ENCODE results near the gene COPE.
"Not testable (repeated sequence)": the region's sequence is repeated elsewhere in the genome, so short reads cannot be mapped to it uniquely, and the experiment has no call there.

Gene COPE

DNA sequence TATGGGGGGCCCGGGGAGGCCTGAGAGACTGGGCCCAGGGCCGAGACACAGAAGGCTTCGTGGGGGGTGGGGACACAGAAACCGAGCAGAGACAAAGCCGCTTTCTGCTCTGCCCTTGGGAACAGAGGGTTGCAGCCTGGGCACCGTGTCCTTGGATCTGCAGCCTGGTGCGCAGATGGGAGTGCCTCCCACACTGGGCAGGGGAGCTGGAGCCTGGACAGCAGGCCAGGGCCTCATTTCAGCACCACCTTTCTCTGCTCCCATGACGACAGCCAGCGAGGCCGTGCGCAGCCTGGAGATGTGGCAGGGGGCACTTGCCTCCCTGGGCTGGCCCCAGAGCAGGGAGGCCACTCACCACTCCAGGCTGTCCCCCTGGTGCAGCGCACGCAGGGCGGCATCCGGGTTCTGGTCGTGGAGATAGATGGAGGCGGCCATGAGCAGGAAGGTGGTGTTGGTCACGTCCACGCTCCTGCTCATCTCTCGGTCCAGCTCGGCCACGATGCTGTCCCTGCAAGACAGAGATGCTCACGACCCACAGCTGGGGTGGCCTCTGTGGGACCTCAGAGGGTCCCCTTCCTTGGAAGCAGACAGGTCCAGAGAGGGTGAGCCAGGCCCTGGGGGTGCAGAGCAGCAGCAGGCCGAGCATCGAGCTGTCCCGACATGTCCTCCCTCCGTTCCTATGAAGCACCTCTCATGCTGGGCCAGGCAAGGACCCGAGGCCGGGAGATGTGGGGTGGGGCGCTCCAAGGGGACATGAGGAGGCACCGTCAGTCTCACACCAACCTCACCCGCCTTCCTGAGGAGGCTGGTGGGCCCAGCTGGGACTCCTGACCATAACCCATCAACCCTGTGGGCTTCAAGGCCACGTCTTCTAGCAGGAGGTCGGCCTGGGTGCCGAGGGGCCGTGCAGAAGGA is 12.3 kb downstream of the COPE start:
- no peak for DNase-seq (ENCODE audit: insufficient read length, low spot score)
- TF ChIP-seq, protein P1, sequence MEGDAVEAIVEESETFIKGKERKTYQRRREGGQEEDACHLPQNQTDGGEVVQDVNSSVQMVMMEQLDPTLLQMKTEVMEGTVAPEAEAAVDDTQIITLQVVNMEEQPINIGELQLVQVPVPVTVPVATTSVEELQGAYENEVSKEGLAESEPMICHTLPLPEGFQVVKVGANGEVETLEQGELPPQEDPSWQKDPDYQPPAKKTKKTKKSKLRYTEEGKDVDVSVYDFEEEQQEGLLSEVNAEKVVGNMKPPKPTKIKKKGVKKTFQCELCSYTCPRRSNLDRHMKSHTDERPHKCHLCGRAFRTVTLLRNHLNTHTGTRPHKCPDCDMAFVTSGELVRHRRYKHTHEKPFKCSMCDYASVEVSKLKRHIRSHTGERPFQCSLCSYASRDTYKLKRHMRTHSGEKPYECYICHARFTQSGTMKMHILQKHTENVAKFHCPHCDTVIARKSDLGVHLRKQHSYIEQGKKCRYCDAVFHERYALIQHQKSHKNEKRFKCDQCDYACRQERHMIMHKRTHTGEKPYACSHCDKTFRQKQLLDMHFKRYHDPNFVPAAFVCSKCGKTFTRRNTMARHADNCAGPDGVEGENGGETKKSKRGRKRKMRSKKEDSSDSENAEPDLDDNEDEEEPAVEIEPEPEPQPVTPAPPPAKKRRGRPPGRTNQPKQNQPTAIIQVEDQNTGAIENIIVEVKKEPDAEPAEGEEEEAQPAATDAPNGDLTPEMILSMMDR (IDR thresholded peaks at IDR 0.05; ENCODE audit: insufficient read depth, missing control alignments): no peak
- FAIRE-seq: no peak

DNA sequence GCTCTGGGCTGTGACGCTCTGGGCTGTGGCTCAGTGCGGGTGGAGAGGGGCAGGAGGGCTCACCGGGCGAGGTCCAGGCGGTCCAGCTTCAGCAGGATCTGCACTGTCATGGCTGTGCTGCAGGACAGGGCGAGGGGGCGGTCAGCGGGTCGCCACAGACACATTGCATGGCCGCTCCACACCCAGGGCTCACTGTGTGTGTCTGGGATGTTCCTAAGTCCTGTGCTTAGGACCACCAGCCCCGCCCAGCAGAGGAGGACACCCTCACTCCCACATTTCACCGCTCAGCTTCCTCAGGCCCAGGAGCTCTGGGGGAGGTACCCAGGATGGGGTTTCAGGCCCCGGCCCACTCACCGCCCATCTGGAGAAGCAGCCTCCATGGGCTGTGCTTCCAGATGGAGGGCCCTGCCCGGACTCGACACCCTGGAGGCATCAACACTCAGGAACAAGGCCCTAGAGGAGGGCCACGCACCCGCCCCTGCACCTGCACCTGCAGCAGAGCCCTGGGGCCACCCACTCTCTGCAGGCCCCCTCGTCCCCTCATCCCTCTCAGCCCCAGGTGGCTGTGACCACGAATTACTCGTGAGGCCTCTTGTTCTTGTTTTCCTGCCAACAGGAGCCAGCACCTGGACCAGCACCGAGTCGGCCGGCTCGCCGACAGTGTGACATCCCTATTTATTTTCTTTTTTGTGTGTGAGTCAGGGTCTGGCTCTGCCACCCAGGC is 13.5 kb downstream of the COPE start:
- FAIRE-seq: no peak
- DNase-seq (ENCODE audit: insufficient read length, low spot score): no peak
- TF ChIP-seq, protein P1 (IDR thresholded peaks at IDR 0.05; ENCODE audit: insufficient read depth, missing control alignments): no peak

DNA sequence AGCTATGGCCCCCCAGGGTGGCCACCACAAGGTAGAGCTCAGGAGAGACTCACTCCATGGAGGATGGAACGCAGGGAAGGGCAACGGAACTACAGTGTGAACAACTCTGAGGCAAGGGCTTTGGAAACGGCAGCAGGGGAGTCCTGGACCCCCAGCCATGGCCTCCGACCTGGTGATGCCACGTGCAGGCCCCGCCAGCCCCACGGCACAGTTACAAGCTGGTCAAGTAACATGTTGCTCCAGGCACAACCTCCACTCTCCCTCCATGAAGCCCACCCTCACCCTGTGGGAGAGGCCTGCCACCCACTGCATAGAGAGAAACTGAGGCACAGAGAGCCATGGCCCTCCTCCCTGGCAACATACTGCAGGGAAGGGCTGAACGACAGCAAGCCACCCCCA is 14.1 kb downstream of the COPE start:
- TF ChIP-seq, protein P1 (IDR thresholded peaks at IDR 0.05; ENCODE audit: insufficient read depth, missing control alignments): no peak
- DNase-seq (ENCODE audit: insufficient read length, low spot score) (no peak), FAIRE-seq (no peak)

GRCh38 chr19:18904334-18905057 is 14.7 kb downstream of the COPE start:
- TF ChIP-seq, protein P1 (IDR thresholded peaks at IDR 0.05; ENCODE audit: insufficient read depth, missing control alignments): no peak
- FAIRE-seq: no peak
- no peak for DNase-seq (ENCODE audit: insufficient read length, low spot score)

- TF ChIP-seq, protein P1 (IDR thresholded peaks at IDR 0.05; ENCODE audit: insufficient read depth, missing control alignments): no peak
- DNase-seq (ENCODE audit: insufficient read length, low spot score): no peak
- no peak for FAIRE-seq
Measured at GRCh38 chr19:18903156-18904037, 15.8 kb downstream of the COPE start.

DNA sequence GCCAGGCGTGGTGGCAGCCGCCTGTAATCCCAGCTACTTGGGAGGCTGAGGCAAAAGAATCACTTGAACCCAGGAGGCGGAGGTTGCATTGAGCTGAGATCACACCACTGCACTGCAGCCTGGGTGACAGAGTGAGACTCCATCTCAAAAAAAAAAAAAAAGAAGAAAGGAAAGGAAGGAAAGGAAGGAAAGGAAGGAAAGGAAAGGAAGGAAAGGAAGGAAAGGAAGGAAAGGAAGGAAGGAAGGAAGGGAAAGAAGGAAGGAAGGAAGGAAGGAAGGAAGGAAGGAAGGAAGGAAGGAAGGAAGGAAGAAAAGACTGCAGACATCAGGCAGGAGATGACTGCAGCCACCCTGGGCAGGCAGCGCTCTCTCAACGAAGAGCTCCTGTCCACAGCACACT is 16.7 kb downstream of the COPE start:
- not testable (repeated sequence) for DNase-seq (ENCODE audit: insufficient read length, low spot score); FAIRE-seq
